Calu3 (cell line): ENCODE results near the gene UXS1. TPM values are rescaled to one million over a fixed set of nuclear protein-coding genes. Genes with fewer than 3 reads are reported as not detected.

Source experiments
- BruUV-seq: library from RNA; stranded (reverse); fragments of 400-500 nt; replicated peaks from 2 replicates; lab custom pipeline; 2021; lab: Mats Ljungman, UMichigan
- CTCF ChIA-PET: fragments of 300-600 bp; sonication (Branson Sonifier 250); formaldehyde crosslinking; loops from one replicate; lab custom pipeline; 2022; ENCODE audit warnings: antibody characterized with exemption; lab: Charles Lee
- DNase-seq: peaks from one replicate; pipeline ENCODE4 v3.0.0; 2022
- H3K27ac Mint-ChIP-seq: one replicate; pipeline ENCODE4 v1.8.0; 2022; ENCODE audit warnings: mixed read lengths; ENCODE audit not compliant: unreplicated experiment
- H3K27me3 Mint-ChIP-seq: one replicate; pipeline ENCODE4 v1.8.0; 2022; ENCODE audit warnings: mixed read lengths; ENCODE audit not compliant: unreplicated experiment
- H3K36me3 Mint-ChIP-seq: one replicate; pipeline ENCODE4 v1.8.0; 2022; ENCODE audit warnings: mild to moderate bottlenecking, moderate library complexity, mixed read lengths; ENCODE audit not compliant: insufficient read depth, unreplicated experiment
- H3K4me1 Mint-ChIP-seq: one replicate; pipeline ENCODE4 v1.8.0; 2022; ENCODE audit warnings: mild to moderate bottlenecking, low read depth, mixed read lengths; ENCODE audit not compliant: unreplicated experiment
- H3K4me3 Mint-ChIP-seq: one replicate; pipeline ENCODE4 v1.8.0; 2022; ENCODE audit warnings: mild to moderate bottlenecking, low read depth, moderate library complexity, mixed read lengths; ENCODE audit not compliant: unreplicated experiment
- H3K9me3 Mint-ChIP-seq: one replicate; pipeline ENCODE4 v1.8.0; 2022; ENCODE audit warnings: low read depth, mixed read lengths; ENCODE audit not compliant: unreplicated experiment
- CTCF ChIP-seq: fragments of 200-600 bp; IDR thresholded peaks from one replicate; pipeline ENCODE4 v1.8.0; 2022; ENCODE audit warnings: antibody characterized with exemption; ENCODE audit not compliant: unreplicated experiment
- intact Hi-C: fragments of 100-400 bp; cut with micrococcal nuclease; formaldehyde crosslinking; loops from one replicate; pipeline ENCODE4 v1.10.0; 2022; ENCODE audit not compliant: unreplicated experiment
- total RNA-seq: library from RNA; stranded (reverse); gene quantifications from 2 replicates; pipeline ENCODE4 v1.2.3, GENCODE V29; 2022

Gene UXS1
- total RNA-seq, 1 experiment from 2014 or later: 87.7 TPM

GRCh38 chr2:106073678-106074406 lies 120.3 kb downstream of the UXS1 start:
- H3K9me3 Mint-ChIP-seq: no peaks in the 10 kb centered on the region

GRCh38 chr2:106070181-106070580 lies 123.9 kb downstream of the UXS1 start:
- no peak overlapping the region for H3K4me3 Mint-ChIP-seq
- intact Hi-C loops: no loop called here
- no peaks in the 10 kb centered on the region for H3K9me3 Mint-ChIP-seq
- TF ChIP-seq CTCF: no peak
- no peaks in the 10 kb centered on the region for H3K36me3 Mint-ChIP-seq
- DNase-seq: no peak
- H3K27me3 Mint-ChIP-seq: no peaks in the 10 kb centered on the region
- CTCF ChIA-PET: no interaction called here
- no TSS peak for BruUV-seq
- H3K4me1 Mint-ChIP-seq: no peaks in the 10 kb centered on the region
- no peak overlapping the region for H3K27ac Mint-ChIP-seq

More at GRCh38 chr2:106073678-106074406, 120.3 kb downstream of the UXS1 start:
- no peak for DNase-seq
- TF ChIP-seq CTCF: no peak
- no peak overlapping the region for H3K27ac Mint-ChIP-seq
- intact Hi-C loops: no loop called here
- no TSS peak for BruUV-seq
- no peaks in the 10 kb centered on the region for H3K4me1 Mint-ChIP-seq
- no peaks in the 10 kb centered on the region for H3K27me3 Mint-ChIP-seq
- no peaks in the 10 kb centered on the region for H3K36me3 Mint-ChIP-seq
- CTCF ChIA-PET: interaction anchor here (0.6 kb wide), 1 partner anchor 13 kb away, joined by 5 read pairs; no protein-coding TSS in a partner anchor
- no peak overlapping the region for H3K4me3 Mint-ChIP-seq

GRCh38 chr2:106068451-106068850 lies 125.7 kb downstream of the UXS1 start:
- no peak for TF ChIP-seq CTCF
- Mint-ChIP-seq H3K4me1 (no peaks in the 10 kb centered on the region), H3K27me3 (no peaks in the 10 kb centered on the region), H3K4me3 (no peak overlapping the region), H3K36me3 (no peaks in the 10 kb centered on the region), H3K9me3 (no peaks in the 10 kb centered on the region), H3K27ac (no peak overlapping the region)
- no TSS peak for BruUV-seq
- intact Hi-C loops: no loop called here
- no peak for DNase-seq
- CTCF ChIA-PET: no interaction called here

- H3K27ac Mint-ChIP-seq: no peak overlapping the region
- intact Hi-C loops: no loop called here
- BruUV-seq: no TSS peak
- H3K4me1 Mint-ChIP-seq: no peaks in the 10 kb centered on the region
- TF ChIP-seq CTCF: no peak
- no peak for DNase-seq
- CTCF ChIA-PET: interaction anchor here (0.6 kb wide), 1 partner anchor 456 kb away, joined by 6 read pairs; no protein-coding TSS in a partner anchor
- no peaks in the 10 kb centered on the region for H3K27me3 Mint-ChIP-seq
- H3K36me3 Mint-ChIP-seq: no peaks in the 10 kb centered on the region
- no peaks in the 10 kb centered on the region for H3K9me3 Mint-ChIP-seq
- H3K4me3 Mint-ChIP-seq: no peak overlapping the region
Observed at GRCh38 chr2:106065983-106066820, 127.9 kb downstream of the UXS1 start.
